OCI-LY3 (cell line): ENCODE data around the gene RAVER1.

Experiments
- H2AFZ ChIP-seq: fragments of 200-600, 300-600 bp; shearing (Covaris generic); 2 replicates; pipeline ENCODE4 v1.6.0; 2014; ENCODE audit warnings: antibody characterized with exemption, low read depth, low read length
- H3K27ac ChIP-seq: fragments of 200-600, 300-600 bp; sonication (generic); 2 replicates; pipeline ENCODE4 v1.5.1; 2014; ENCODE audit warnings: mild to moderate bottlenecking, low read length, moderate library complexity, mixed read lengths
- H3K27me3 ChIP-seq: fragments of 200-600, 300-600 bp; sonication (generic); 2 replicates; pipeline ENCODE4 v1.6.1; 2014; ENCODE audit warnings: low read depth, low read length, mixed read lengths
- H3K36me3 ChIP-seq: fragments of 200-600, 300-600 bp; sonication (generic); replicated peaks from 2 replicates; pipeline ENCODE3; 2014; ENCODE audit warnings: low read depth, low read length, mixed read lengths
- H3K4me1 ChIP-seq: fragments of 300-600, 200-600 bp; sonication (generic); 2 replicates; pipeline ENCODE4 v1.6.1; 2014; ENCODE audit warnings: low read length, mixed read lengths
- H3K4me2 ChIP-seq: fragments of 200-600, 300-600 bp; sonication (generic); 2 replicates; pipeline ENCODE4 v1.6.1; 2014; ENCODE audit warnings: low read length, mixed read lengths
- H3K4me3 ChIP-seq: fragments of 300-600, 200-600 bp; sonication (generic); 2 replicates; pipeline ENCODE4 v1.5.1; 2014; ENCODE audit warnings: antibody characterized with exemption, mild to moderate bottlenecking, low read length, moderate library complexity
- H3K79me2 ChIP-seq: fragments of 300-600, 200-600 bp; shearing (Covaris generic); 2 replicates; pipeline ENCODE4 v1.6.1; 2014; ENCODE audit warnings: mild to moderate bottlenecking, low read length, mixed read lengths
- H3K9ac ChIP-seq: fragments of 300-600, 200-600 bp; shearing (Covaris generic); 2 replicates; pipeline ENCODE4 v1.6.0; 2014; ENCODE audit warnings: mild to moderate bottlenecking, low read length, moderate library complexity
- H3K9me3 ChIP-seq: fragments of 200-600, 300-600 bp; shearing (Covaris generic); 2 replicates; pipeline ENCODE4 v1.6.1; 2014; ENCODE audit warnings: low read length, mixed read lengths; ENCODE audit not compliant: insufficient read depth
- H4K20me1 ChIP-seq: fragments of 200-600, 300-600 bp; sonication (generic); 2 replicates; pipeline ENCODE4 v1.6.1; 2016; ENCODE audit warnings: low read length, mixed read lengths; ENCODE audit not compliant: insufficient read depth
- EZH2phosphoT487 ChIP-seq: fragments of 200-600 bp; shearing (Covaris generic); IDR thresholded peaks from 2 replicates; pipeline ENCODE4 v1.6.1; 2018; ENCODE audit warnings: antibody characterized with exemption, mixed run types, low read depth
- TF ChIP-seq, protein P1 (sequence below): fragments of 200-600, 300-600 bp; sonication (generic); IDR thresholded peaks from 2 replicates; pipeline ENCODE4 v1.5.1; 2014; ENCODE audit warnings: antibody characterized with exemption, low read length, low read depth

The RAVER1 gene

GRCh38 chr19:10277795-10278589 lies 55.3 kb downstream of the RAVER1 start:
- Histone ChIP-seq H3K4me2 (0 out of 2 replicates have a peak overlapping the region, but pooled peaks have one; percentile 0), H3K9ac (no peak overlapping the region), H4K20me1 (peaks cover 86% of the 10 kb centered on the region), H3K79me2 (peaks cover 94% of the 10 kb centered on the region), H3K4me3 (no peak overlapping the region), H3K4me1 (peaks cover 49% of the 10 kb centered on the region), H3K27me3 (no peaks in the 10 kb centered on the region), H3K9me3 (no peaks in the 10 kb centered on the region), H3K27ac (peak overlapping the region; percentile 27), H2AFZ (no peak overlapping the region), H3K36me3 (peaks cover 64% of the 10 kb centered on the region)
- TF ChIP-seq EZH2phosphoT487, result no peak
- TF ChIP-seq, protein P1, sequence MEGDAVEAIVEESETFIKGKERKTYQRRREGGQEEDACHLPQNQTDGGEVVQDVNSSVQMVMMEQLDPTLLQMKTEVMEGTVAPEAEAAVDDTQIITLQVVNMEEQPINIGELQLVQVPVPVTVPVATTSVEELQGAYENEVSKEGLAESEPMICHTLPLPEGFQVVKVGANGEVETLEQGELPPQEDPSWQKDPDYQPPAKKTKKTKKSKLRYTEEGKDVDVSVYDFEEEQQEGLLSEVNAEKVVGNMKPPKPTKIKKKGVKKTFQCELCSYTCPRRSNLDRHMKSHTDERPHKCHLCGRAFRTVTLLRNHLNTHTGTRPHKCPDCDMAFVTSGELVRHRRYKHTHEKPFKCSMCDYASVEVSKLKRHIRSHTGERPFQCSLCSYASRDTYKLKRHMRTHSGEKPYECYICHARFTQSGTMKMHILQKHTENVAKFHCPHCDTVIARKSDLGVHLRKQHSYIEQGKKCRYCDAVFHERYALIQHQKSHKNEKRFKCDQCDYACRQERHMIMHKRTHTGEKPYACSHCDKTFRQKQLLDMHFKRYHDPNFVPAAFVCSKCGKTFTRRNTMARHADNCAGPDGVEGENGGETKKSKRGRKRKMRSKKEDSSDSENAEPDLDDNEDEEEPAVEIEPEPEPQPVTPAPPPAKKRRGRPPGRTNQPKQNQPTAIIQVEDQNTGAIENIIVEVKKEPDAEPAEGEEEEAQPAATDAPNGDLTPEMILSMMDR, result no peak

- TF ChIP-seq, protein P1, result no peak
- TF ChIP-seq EZH2phosphoT487, result no peak
- Histone ChIP-seq H3K79me2 (peaks cover 99% of the 10 kb centered on the region), H3K4me1 (peaks cover 58% of the 10 kb centered on the region), H3K36me3 (peaks cover 57% of the 10 kb centered on the region), H3K9ac (no peak overlapping the region), H3K4me3 (peak overlapping the region; percentile 23; the same call in 1 of the 2 replicates), H3K27me3 (no peaks in the 10 kb centered on the region), H2AFZ (no peak overlapping the region), H4K20me1 (peaks cover 63% of the 10 kb centered on the region), H3K9me3 (no peaks in the 10 kb centered on the region), H3K4me2 (peak overlapping the region; percentile 32; the same call in 1 of the 2 replicates), H3K27ac (peak overlapping the region; percentile 40)
Observed at GRCh38 chr19:10274589-10274988, 58.7 kb downstream of the RAVER1 start.

GRCh38 chr19:10271543-10272086 lies 61.7 kb downstream of the RAVER1 start:
- Histone ChIP-seq H2AFZ (no peak overlapping the region), H3K36me3 (peaks cover 32% of the 10 kb centered on the region), H3K4me3 (peak overlapping the region; percentile 82), H3K27me3 (no peaks in the 10 kb centered on the region), H3K9me3 (no peaks in the 10 kb centered on the region), H3K27ac (peak overlapping the region; percentile 93), H3K79me2 (peaks cover 71% of the 10 kb centered on the region), H3K4me2 (peak overlapping the region; percentile 98), H4K20me1 (peaks cover 35% of the 10 kb centered on the region), H3K9ac (peak overlapping the region; percentile 95), H3K4me1 (peaks cover 37% of the 10 kb centered on the region)
- no peak for TF ChIP-seq EZH2phosphoT487
- TF ChIP-seq, protein P1, result no peak
